ENCODE data around the gene SACM1L. TPM values are rescaled to one million over a fixed set of nuclear protein-coding genes. Genes with fewer than 3 reads are reported as not detected.
A peak's percentile ranks its signal among the peaks of the same experiment; 100 is the strongest.

SACM1L gene
- total RNA-seq, 1 donor from 2014 or later = 24.0 TPM

DNA sequence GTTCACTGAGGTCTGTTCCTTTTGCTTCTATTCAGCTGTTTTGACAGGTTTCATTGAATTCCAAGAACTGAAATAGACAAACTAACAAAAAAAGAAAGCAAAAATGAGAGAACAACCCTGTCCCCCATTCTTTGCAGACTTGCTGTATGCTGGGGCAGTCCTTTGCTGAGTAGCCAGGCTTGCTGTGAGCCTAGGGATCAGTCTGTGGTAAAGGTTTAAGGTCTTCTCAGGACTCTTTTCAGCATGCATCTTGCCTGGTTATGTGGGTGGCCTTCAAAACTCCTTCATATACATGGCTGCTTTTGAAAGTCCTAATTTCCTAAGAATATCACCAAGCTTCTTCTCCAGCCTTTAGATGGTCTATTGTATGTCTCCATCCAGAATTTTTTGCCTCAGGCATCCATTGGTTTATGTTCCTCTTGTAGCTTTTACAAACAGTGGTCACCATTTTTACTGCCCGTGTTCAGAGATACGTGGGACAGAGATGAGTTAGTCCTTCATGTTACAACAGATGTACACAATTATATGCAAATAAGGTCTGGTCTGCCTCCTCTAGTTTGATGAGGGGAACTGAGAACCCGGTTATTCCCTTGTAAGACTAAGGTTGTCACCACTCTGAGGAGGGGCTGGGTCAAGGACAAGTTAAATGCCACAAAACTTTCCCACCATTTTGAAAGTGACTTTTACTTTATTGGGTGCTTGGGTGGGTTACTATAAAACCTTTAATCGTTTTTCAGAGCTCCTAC is 41.4 kb downstream of the SACM1L start:
- Histone ChIP-seq H3K36me3 (ENCODE audit: control insufficient read depth in 3 of 3, insufficient read depth in 3 of 3, low read length in 3 of 3) (peaks cover 5 to 34% (median 19%) of the 10 kb centered on the region in 3 donors), H3K9me3 (ENCODE audit: control insufficient read depth in 3 of 3, low read length in 3 of 3) (no peaks in the 10 kb centered on the region), H3K27me3 (ENCODE audit: control insufficient read depth in 3 of 3, insufficient read depth in 3 of 3, low read length in 3 of 3) (no peaks in the 10 kb centered on the region), H3K4me1 (ENCODE audit: control insufficient read depth in 3 of 3, insufficient read depth in 3 of 3, low read length in 3 of 3) (peaks cover 0 to 2% (median 0%) of the 10 kb centered on the region in 3 donors), H3K4me3 (ENCODE audit: low read length in 3 of 3) (no peak overlapping the region), H3K27ac (ENCODE audit: low read depth, low read length) (no peak overlapping the region), H3K9ac (ENCODE audit: low read depth in 1 of 3, low read length in 3 of 3) (no peak overlapping the region)

DNA sequence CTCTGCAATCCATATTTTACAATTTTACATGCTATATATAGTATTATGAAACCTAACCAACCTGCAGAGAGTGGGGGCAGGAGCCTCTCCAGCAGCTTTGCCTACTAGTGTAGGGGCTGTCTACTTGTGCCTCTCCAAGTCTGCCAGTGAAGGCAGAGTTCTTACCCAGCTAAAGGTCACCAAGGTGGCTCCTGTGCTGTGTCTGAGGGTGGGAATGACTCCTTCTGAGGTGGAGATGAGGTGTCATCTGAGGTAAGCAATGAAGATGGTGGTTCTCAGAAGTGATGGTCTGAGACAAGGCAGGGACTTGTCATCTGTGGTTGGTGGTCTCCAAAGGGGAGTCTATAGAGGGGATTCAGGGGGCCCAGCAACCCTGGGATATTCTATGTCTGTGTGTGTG is 47.5 kb downstream of the SACM1L start:
- Histone ChIP-seq H3K27ac (ENCODE audit: low read depth, low read length) (no peak overlapping the region), H3K36me3 (ENCODE audit: control insufficient read depth in 3 of 3, insufficient read depth in 3 of 3, low read length in 3 of 3) (peaks cover 28 to 64% (median 62%) of the 10 kb centered on the region in 3 donors), H3K4me1 (ENCODE audit: control insufficient read depth in 3 of 3, insufficient read depth in 3 of 3, low read length in 3 of 3) (peaks cover 0 to 2% (median 0%) of the 10 kb centered on the region in 3 donors)

DNA sequence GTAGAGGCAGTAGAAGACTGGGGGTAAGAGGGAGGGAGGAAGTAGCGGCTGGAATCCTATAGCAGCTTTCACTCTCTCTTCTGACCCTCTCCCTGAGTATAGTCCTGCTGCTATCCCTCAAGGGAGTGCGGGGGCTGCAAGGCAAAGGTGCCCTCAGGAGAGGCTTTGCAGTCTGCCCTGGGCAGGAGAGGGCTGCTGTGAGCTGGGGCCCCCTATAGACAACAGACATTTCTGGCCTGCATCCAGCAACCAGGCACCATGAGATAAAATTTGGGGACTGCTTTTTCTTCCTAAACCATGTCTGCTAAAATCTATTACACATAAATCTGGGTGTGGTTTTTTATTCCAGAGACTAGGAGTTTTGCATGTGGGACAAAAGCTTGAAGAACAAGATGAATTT is 48.0 kb downstream of the SACM1L start:
- H3K4me3 ChIP-seq (ENCODE audit: low read length in 3 of 3) = no peak overlapping the region
- H3K27ac ChIP-seq (ENCODE audit: low read depth, low read length) = no peak overlapping the region
- H3K9me3 ChIP-seq (ENCODE audit: control insufficient read depth in 3 of 3, low read length in 3 of 3) = no peaks in the 10 kb centered on the region
- no peaks in the 10 kb centered on the region for H3K27me3 ChIP-seq (ENCODE audit: control insufficient read depth in 3 of 3, insufficient read depth in 3 of 3, low read length in 3 of 3)
- H3K9ac ChIP-seq (ENCODE audit: low read depth in 1 of 3, low read length in 3 of 3) = no peak overlapping the region
- peaks cover 28 to 65% (median 64%) of the 10 kb centered on the region in 3 donors for H3K36me3 ChIP-seq (ENCODE audit: control insufficient read depth in 3 of 3, insufficient read depth in 3 of 3, low read length in 3 of 3)
- peaks cover 0 to 2% (median 0%) of the 10 kb centered on the region in 3 donors for H3K4me1 ChIP-seq (ENCODE audit: control insufficient read depth in 3 of 3, insufficient read depth in 3 of 3, low read length in 3 of 3)

More for the DNA sequence above, 47.5 kb downstream of the SACM1L start:
- no peak overlapping the region for H3K9ac ChIP-seq (ENCODE audit: low read depth in 1 of 3, low read length in 3 of 3)
- H3K27me3 ChIP-seq (ENCODE audit: control insufficient read depth in 3 of 3, insufficient read depth in 3 of 3, low read length in 3 of 3) = no peaks in the 10 kb centered on the region
- H3K9me3 ChIP-seq (ENCODE audit: control insufficient read depth in 3 of 3, low read length in 3 of 3) = no peaks in the 10 kb centered on the region
- no peak overlapping the region for H3K4me3 ChIP-seq (ENCODE audit: low read length in 3 of 3)

DNA sequence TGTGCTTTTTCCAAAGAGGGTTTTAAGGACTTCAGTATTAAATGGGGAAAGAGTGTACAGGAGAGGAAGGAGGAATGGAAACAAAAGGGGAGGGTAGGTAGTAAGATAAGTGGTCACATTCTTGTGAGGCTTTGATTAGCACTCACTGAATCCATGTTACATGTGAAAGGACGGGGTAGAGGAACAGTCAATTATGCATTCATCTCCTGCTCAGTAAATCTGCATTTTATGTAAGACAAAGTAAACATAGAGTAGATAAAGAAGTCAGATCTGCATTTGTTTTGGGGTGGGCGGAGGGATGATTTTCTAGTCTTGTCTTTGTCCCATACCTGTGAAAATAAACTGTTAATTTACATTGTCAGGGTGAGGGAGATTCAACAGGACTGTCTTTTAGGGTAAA is 50.8 kb downstream of the SACM1L start:
- Histone ChIP-seq H3K27me3 (ENCODE audit: control insufficient read depth in 3 of 3, insufficient read depth in 3 of 3, low read length in 3 of 3) (no peaks in the 10 kb centered on the region), H3K36me3 (ENCODE audit: control insufficient read depth in 3 of 3, insufficient read depth in 3 of 3, low read length in 3 of 3) (peaks cover 28 to 62% (median 62%) of the 10 kb centered on the region in 3 donors), H3K9ac (ENCODE audit: low read depth in 1 of 3, low read length in 3 of 3) (no peak overlapping the region), H3K4me3 (ENCODE audit: low read length in 3 of 3) (no peak overlapping the region), H3K27ac (ENCODE audit: low read depth, low read length) (no peak overlapping the region), H3K9me3 (ENCODE audit: control insufficient read depth in 3 of 3, low read length in 3 of 3) (no peaks in the 10 kb centered on the region), H3K4me1 (ENCODE audit: control insufficient read depth in 3 of 3, insufficient read depth in 3 of 3, low read length in 3 of 3) (no peaks in the 10 kb centered on the region)

DNA sequence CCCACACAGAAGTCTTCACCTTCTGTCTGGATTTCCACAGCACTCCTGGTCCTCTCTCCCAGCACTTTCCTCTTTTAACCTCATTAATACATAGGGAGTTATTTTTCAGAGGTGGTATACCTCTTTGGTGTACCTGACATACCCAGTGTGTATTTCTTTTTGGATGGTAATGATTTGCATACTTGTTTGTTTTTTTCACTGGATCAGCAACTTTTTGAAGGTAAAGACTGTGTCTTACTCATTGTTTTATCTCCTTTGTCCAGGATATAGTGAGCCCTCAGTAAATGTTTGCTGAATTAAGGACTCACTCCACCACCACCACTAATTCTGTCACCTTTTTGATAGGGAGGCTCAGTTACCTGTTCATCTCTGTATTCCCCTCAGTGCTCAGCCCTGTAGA is 52.1 kb downstream of the SACM1L start:
- Histone ChIP-seq H3K9ac (ENCODE audit: low read depth in 1 of 3, low read length in 3 of 3) (no peak overlapping the region), H3K36me3 (ENCODE audit: control insufficient read depth in 3 of 3, insufficient read depth in 3 of 3, low read length in 3 of 3) (peaks cover 25 to 64% (median 60%) of the 10 kb centered on the region in 3 donors), H3K4me3 (ENCODE audit: low read length in 3 of 3) (no peak overlapping the region), H3K9me3 (ENCODE audit: control insufficient read depth in 3 of 3, low read length in 3 of 3) (no peaks in the 10 kb centered on the region), H3K27ac (ENCODE audit: low read depth, low read length) (no peak overlapping the region), H3K4me1 (ENCODE audit: control insufficient read depth in 3 of 3, insufficient read depth in 3 of 3, low read length in 3 of 3) (no peaks in the 10 kb centered on the region), H3K27me3 (ENCODE audit: control insufficient read depth in 3 of 3, insufficient read depth in 3 of 3, low read length in 3 of 3) (no peaks in the 10 kb centered on the region)

DNA sequence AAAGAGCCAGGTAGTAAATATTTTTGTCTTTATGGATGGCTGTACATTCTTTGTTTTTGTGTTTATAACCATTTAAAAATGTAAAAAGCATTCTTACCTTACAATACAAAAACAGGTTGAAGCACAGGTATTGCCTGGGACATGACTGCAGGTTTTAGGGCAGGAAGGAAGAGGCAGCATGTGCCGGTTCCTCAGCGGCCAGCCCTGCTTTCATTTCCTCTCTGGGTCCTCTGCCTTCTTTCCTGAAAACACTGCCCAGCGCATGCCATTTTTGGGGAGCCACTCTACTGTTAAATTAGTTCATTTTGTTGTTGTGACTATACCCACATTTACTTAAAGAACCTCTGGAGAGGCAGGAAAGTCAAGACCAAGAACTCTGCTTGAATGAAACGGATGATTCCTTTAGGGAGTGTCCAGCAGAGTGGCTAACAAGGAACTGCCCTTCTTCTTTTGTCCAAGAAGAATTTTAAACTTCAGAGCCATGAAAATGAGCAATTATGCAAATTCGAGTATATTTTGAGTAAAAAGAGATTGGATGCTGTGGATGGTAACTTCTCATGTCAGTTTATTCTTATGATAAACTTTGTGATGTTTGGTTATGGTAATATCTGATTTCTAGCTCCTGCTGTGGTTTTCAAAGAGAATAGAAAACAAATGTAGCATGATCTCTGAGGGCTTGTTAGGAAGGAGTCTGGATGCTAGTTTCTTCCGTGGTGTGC is 52.7 kb downstream of the SACM1L start:
- Histone ChIP-seq H3K4me3 (ENCODE audit: low read length in 3 of 3) (no peak overlapping the region), H3K9ac (ENCODE audit: low read depth in 1 of 3, low read length in 3 of 3) (no peak overlapping the region), H3K4me1 (ENCODE audit: control insufficient read depth in 3 of 3, insufficient read depth in 3 of 3, low read length in 3 of 3) (no peaks in the 10 kb centered on the region), H3K27ac (ENCODE audit: low read depth, low read length) (no peak overlapping the region), H3K36me3 (ENCODE audit: control insufficient read depth in 3 of 3, insufficient read depth in 3 of 3, low read length in 3 of 3) (peaks cover 24 to 58% (median 53%) of the 10 kb centered on the region in 3 donors), H3K9me3 (ENCODE audit: control insufficient read depth in 3 of 3, low read length in 3 of 3) (no peaks in the 10 kb centered on the region), H3K27me3 (ENCODE audit: control insufficient read depth in 3 of 3, insufficient read depth in 3 of 3, low read length in 3 of 3) (no peaks in the 10 kb centered on the region)

DNA sequence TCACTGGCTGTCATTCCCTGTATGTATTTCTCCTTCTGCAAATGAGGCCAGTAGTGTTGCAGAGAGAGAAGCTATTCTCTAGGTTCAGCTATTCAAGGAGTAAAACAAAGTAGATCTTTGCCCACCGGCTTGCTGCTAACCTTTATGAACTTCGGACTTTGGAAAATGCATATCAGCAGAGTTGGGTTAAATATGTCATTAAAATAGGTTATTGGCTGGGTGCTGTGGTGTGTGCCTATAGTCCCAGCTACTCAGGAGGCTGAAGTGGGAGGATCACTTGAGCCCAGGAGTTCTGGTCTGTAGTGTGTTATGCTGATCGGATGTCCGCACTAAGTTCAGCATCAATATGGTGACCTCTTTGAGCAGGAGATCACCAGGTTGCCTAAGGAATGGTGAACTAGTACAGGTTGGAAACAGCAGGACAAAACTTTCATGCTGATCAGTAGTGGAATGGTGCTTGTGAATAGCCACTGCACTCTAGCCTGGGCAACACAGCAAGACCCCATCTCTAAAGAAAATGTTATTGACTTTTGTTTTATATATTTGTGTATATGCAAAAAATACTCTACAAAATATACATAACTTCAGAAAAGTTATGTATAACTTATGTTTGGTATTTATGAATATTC is 53.4 kb downstream of the SACM1L start:
- Histone ChIP-seq H3K9me3 (ENCODE audit: control insufficient read depth in 3 of 3, low read length in 3 of 3) (no peaks in the 10 kb centered on the region), H3K4me3 (ENCODE audit: low read length in 3 of 3) (no peak overlapping the region), H3K36me3 (ENCODE audit: control insufficient read depth in 3 of 3, insufficient read depth in 3 of 3, low read length in 3 of 3) (peaks cover 22 to 52% (median 48%) of the 10 kb centered on the region in 3 donors)

DNA sequence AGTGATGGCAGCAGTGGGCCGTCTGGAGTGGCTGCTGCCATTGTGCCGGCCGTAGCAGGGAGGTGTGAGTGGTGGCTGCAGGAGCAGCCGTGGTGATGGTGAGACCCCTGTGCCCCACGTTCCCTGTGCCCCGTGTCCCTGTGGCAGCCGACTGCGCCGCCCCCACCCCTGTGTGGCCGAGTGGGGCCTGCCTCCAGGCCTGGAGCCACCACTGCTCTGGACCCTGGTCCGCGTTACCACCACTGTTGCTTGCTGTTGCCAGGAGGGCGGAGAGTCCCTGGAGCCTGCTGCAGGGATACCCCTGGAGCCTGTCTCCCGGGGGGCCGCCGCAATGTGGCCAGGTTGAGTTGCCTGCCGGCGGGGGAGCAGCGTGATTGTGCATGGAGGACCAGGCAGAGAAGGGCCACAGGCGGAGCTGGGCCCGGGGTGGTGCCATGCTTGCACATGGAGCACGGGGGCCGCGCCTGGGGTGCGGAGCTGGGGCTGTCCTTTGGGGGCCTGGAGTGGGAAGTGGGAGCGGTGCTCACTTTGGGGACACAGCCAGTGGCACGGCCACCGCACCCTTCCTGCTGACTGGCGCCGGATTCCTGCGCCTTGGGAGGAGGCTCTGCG is 57.1 kb downstream of the SACM1L start:
- peaks cover 4 to 23% (median 16%) of the 10 kb centered on the region in 3 donors for H3K36me3 ChIP-seq (ENCODE audit: control insufficient read depth in 3 of 3, insufficient read depth in 3 of 3, low read length in 3 of 3)
- no peak overlapping the region for H3K4me3 ChIP-seq (ENCODE audit: low read length in 3 of 3)
- no peaks in the 10 kb centered on the region for H3K9me3 ChIP-seq (ENCODE audit: control insufficient read depth in 3 of 3, low read length in 3 of 3)
- H3K27ac ChIP-seq (ENCODE audit: low read depth, low read length) = no peak overlapping the region
- H3K4me1 ChIP-seq (ENCODE audit: control insufficient read depth in 3 of 3, insufficient read depth in 3 of 3, low read length in 3 of 3) = peaks cover 6 to 13% (median 11%) of the 10 kb centered on the region in 3 donors
- no peaks in the 10 kb centered on the region for H3K27me3 ChIP-seq (ENCODE audit: control insufficient read depth in 3 of 3, insufficient read depth in 3 of 3, low read length in 3 of 3)
- peak overlapping the region in 1 of 3 donors; percentile 3 for H3K9ac ChIP-seq (ENCODE audit: low read depth in 1 of 3, low read length in 3 of 3)

More for the DNA sequence above, 53.4 kb downstream of the SACM1L start:
- Histone ChIP-seq H3K4me1 (ENCODE audit: control insufficient read depth in 3 of 3, insufficient read depth in 3 of 3, low read length in 3 of 3) (peaks cover 0 to 5% (median 4%) of the 10 kb centered on the region in 3 donors), H3K27me3 (ENCODE audit: control insufficient read depth in 3 of 3, insufficient read depth in 3 of 3, low read length in 3 of 3) (no peaks in the 10 kb centered on the region), H3K9ac (ENCODE audit: low read depth in 1 of 3, low read length in 3 of 3) (no peak overlapping the region), H3K27ac (ENCODE audit: low read depth, low read length) (no peak overlapping the region)

DNA sequence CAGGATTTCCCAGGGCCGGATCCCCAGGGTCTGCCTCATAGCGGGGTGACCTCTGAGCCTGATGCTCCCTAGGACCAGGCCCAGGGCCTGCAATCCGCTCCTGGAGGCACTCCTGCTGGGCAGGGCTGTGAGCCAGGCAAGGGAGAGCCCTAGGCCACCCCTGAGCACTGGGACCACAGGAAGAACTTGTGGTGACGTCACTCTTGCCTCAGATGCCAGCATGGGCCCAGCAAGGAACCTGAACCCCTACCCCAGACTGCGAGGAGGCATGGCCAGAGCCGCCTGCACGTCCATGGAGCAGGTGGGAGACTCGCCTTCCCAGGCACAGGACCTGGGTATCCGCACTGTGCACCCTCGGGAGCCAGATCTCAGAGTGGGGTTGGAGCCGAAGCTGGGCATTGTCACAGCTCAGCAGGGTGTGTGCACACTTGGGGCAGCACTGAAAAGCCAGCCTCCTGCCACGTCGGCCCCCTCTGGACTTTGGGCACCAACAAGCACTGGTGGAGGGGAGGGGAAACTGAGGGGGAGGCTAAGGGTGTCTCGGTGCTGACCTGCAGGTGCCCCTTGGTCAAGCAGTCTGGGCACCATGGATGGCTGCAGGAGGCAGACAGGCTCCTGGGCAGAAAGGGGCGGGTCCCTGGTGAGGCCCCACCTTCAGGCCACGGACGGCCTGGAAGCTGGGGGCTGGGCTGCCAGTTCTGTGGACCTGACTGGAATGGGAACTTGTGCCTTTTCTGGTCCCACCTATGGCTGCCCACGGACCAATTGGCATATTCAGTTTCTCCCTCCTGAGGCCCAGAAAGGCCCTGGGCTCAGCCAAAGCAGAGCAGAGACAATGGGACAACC is 57.8 kb downstream of the SACM1L start:
- Histone ChIP-seq H3K4me1 (ENCODE audit: control insufficient read depth in 3 of 3, insufficient read depth in 3 of 3, low read length in 3 of 3) (peaks cover 6 to 13% (median 11%) of the 10 kb centered on the region in 3 donors), H3K27me3 (ENCODE audit: control insufficient read depth in 3 of 3, insufficient read depth in 3 of 3, low read length in 3 of 3) (no peaks in the 10 kb centered on the region), H3K9me3 (ENCODE audit: control insufficient read depth in 3 of 3, low read length in 3 of 3) (no peaks in the 10 kb centered on the region), H3K4me3 (ENCODE audit: low read length in 3 of 3) (no peak overlapping the region), H3K9ac (ENCODE audit: low read depth in 1 of 3, low read length in 3 of 3) (peak overlapping the region in 1 of 3 donors; percentile 3), H3K36me3 (ENCODE audit: control insufficient read depth in 3 of 3, insufficient read depth in 3 of 3, low read length in 3 of 3) (peaks cover 4 to 21% (median 10%) of the 10 kb centered on the region in 3 donors), H3K27ac (ENCODE audit: low read depth, low read length) (no peak overlapping the region)

Data from skeletal muscle tissue (tissue), 4 donors.